A673 (cell line): ENCODE data around the gene PWWP2B.

Experiments
- EZH2 ChIP-seq: fragments of 200-600 bp; sonication (generic); IDR thresholded peaks from 2 replicates; pipeline ENCODE4 v1.6.1; 2017; ENCODE audit warnings: borderline replicate concordance, low read depth, mild to moderate bottlenecking, mixed read lengths, antibody characterized with exemption, low read length; ENCODE audit not compliant: poor library complexity, severe bottlenecking
- TF ChIP-seq, protein P1 (sequence below): fragments of 300-800, 200-600 bp; sonication (generic); conservative IDR thresholded peaks from 2 replicates; pipeline ENCODE4 v1.5.1; 2017; ENCODE audit warnings: low read depth, mild to moderate bottlenecking, antibody characterized with exemption, low read length, moderate library complexity, mixed read lengths

DNA sequence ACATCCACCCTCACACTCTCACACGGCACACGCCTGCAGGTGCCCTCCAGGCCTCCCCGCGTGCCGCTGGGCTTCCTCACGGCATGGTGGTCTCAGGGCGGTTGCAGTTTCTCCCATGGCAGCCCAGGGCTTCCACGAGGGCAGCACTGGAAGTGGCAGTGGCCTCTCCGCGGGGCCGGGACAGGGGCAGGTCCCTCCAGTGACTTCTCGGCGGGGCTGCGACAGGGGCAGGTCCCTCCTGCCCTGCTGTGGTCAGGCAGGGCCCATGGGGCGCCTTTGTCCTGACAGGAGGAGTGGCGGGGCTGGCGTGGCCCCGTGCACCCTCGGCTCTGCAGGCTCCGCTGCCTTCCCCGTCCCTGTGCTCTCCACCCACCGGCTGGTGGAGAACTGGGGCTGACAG lies 19.0 kb downstream of the PWWP2B start:
- TF ChIP-seq, protein P1, sequence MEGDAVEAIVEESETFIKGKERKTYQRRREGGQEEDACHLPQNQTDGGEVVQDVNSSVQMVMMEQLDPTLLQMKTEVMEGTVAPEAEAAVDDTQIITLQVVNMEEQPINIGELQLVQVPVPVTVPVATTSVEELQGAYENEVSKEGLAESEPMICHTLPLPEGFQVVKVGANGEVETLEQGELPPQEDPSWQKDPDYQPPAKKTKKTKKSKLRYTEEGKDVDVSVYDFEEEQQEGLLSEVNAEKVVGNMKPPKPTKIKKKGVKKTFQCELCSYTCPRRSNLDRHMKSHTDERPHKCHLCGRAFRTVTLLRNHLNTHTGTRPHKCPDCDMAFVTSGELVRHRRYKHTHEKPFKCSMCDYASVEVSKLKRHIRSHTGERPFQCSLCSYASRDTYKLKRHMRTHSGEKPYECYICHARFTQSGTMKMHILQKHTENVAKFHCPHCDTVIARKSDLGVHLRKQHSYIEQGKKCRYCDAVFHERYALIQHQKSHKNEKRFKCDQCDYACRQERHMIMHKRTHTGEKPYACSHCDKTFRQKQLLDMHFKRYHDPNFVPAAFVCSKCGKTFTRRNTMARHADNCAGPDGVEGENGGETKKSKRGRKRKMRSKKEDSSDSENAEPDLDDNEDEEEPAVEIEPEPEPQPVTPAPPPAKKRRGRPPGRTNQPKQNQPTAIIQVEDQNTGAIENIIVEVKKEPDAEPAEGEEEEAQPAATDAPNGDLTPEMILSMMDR = no peak
- no peak for TF ChIP-seq EZH2
